KMS-11 (cell line): Measurements from ENCODE around the gene FLRT1.

Experiments used
- H2AFZ ChIP-seq: fragments of 200-600 bp; sonication (generic); 2 replicates; pipeline ENCODE4 v1.6.1; 2016; ENCODE audit warnings: antibody characterized with exemption, mixed run types, low read depth
- H3K27ac ChIP-seq: fragments of 200-600 bp; sonication (generic); 2 replicates; pipeline ENCODE4 v1.6.1; 2016; ENCODE audit warnings: mild to moderate bottlenecking, mixed run types
- H3K27me3 ChIP-seq: fragments of 200-600 bp; sonication (generic); 2 replicates; pipeline ENCODE4 v1.6.1; 2017; ENCODE audit warnings: mild to moderate bottlenecking, low read depth, mixed run types, moderate library complexity; ENCODE audit not compliant: insufficient read depth
- H3K36me3 ChIP-seq: fragments of 200-600 bp; sonication (generic); 2 replicates; pipeline ENCODE4 v1.6.1; 2017; ENCODE audit warnings: mild to moderate bottlenecking, mixed run types; ENCODE audit not compliant: insufficient read depth
- H3K4me1 ChIP-seq: fragments of 200-600 bp; sonication (generic); 2 replicates; pipeline ENCODE4 v1.6.1; 2016; ENCODE audit warnings: mild to moderate bottlenecking, low read depth, mixed run types; ENCODE audit not compliant: poor library complexity, severe bottlenecking
- H3K4me2 ChIP-seq: fragments of 200-600 bp; sonication (generic); 2 replicates; pipeline ENCODE4 v1.7.0; 2016; ENCODE audit warnings: mild to moderate bottlenecking, mixed run types
- H3K4me3 ChIP-seq: fragments of 200-600 bp; sonication (generic); IDR thresholded peaks from 2 replicates; pipeline ENCODE4 v1.6.1; 2017; ENCODE audit warnings: low read depth, low read length, mixed read lengths; ENCODE audit not compliant: insufficient read depth
- H3K79me2 ChIP-seq: fragments of 200-600 bp; sonication (generic); 2 replicates; pipeline ENCODE4 v1.6.1; 2016; ENCODE audit warnings: low read depth, mixed run types; ENCODE audit not compliant: insufficient read depth
- H3K9ac ChIP-seq: fragments of 200-600 bp; sonication (generic); 2 replicates; pipeline ENCODE4 v1.6.1; 2016; ENCODE audit warnings: mild to moderate bottlenecking, mixed run types
- H4K20me1 ChIP-seq: fragments of 200-600 bp; sonication (generic); 2 replicates; pipeline ENCODE4 v1.6.1; 2016; ENCODE audit warnings: mild to moderate bottlenecking, mixed run types; ENCODE audit not compliant: insufficient read depth
- CTCF ChIP-seq: fragments of 200-600 bp; sonication (generic); conservative IDR thresholded peaks from 2 replicates; pipeline ENCODE4 v1.6.1; 2017; ENCODE audit warnings: low read depth, mild to moderate bottlenecking, antibody characterized with exemption, low read length, moderate library complexity, mixed read lengths

The FLRT1 gene

GRCh38 chr11:64038500-64038899, 2.8 kb downstream of the FLRT1 start:
- Histone ChIP-seq H3K27me3 (no peaks in the 10 kb centered on the region), H4K20me1 (no peaks in the 10 kb centered on the region), H3K4me2 (no peak overlapping the region), H3K4me1 (no peaks in the 10 kb centered on the region), H3K79me2 (no peaks in the 10 kb centered on the region), H3K27ac (no peak overlapping the region), H3K4me3 (no peak overlapping the region), H3K36me3 (no peaks in the 10 kb centered on the region), H3K9ac (no peak overlapping the region), H2AFZ (no peak overlapping the region)
- TF ChIP-seq CTCF, result no peak

- Histone ChIP-seq H4K20me1 (no peaks in the 10 kb centered on the region), H3K4me2 (no peak overlapping the region), H3K36me3 (no peaks in the 10 kb centered on the region), H3K27me3 (no peaks in the 10 kb centered on the region), H3K27ac (no peak overlapping the region), H3K79me2 (no peaks in the 10 kb centered on the region), H2AFZ (no peak overlapping the region), H3K4me1 (no peaks in the 10 kb centered on the region), H3K4me3 (no peak overlapping the region), H3K9ac (no peak overlapping the region)
- TF ChIP-seq CTCF, result no peak
Observed at GRCh38 chr11:64039012-64039665, 3.4 kb downstream of the FLRT1 start.

GRCh38 chr11:64040684-64041322, 5.1 kb downstream of the FLRT1 start:
- Histone ChIP-seq H3K36me3 (no peaks in the 10 kb centered on the region), H3K9ac (no peak overlapping the region), H2AFZ (no peak overlapping the region), H3K4me3 (no peak overlapping the region), H3K4me2 (no peak overlapping the region), H3K79me2 (no peaks in the 10 kb centered on the region), H3K27ac (no peak overlapping the region), H3K27me3 (no peaks in the 10 kb centered on the region), H4K20me1 (no peaks in the 10 kb centered on the region), H3K4me1 (no peaks in the 10 kb centered on the region)
- TF ChIP-seq CTCF, result no peak

- Histone ChIP-seq H3K27ac (no peak overlapping the region), H3K4me1 (no peaks in the 10 kb centered on the region), H3K79me2 (no peaks in the 10 kb centered on the region), H4K20me1 (no peaks in the 10 kb centered on the region), H3K4me3 (no peak overlapping the region), H3K27me3 (no peaks in the 10 kb centered on the region), H3K9ac (no peak overlapping the region), H3K4me2 (no peak overlapping the region), H2AFZ (no peak overlapping the region), H3K36me3 (no peaks in the 10 kb centered on the region)
- TF ChIP-seq CTCF, result no peak
Observed at GRCh38 chr11:64041846-64042245, 6.1 kb downstream of the FLRT1 start.
